Transverse colon (tissue), 4 donors: ENCODE results near the gene STX10. TPM values are rescaled to one million over a fixed set of nuclear protein-coding genes. Genes with fewer than 3 reads are reported as not detected.
"Not testable (repeated sequence)": the region's sequence is repeated elsewhere in the genome, so short reads cannot be mapped to it uniquely, and the experiment has no call there.

Source experiments
- DNase-seq: peaks from one replicate; pipeline ENCODE4 v3.0.0-alpha.2; 2019
- H3K27ac ChIP-seq, 4 donors: fragments of 200-600 bp; sonication (generic); 2 replicates each; pipeline ENCODE4 v1.5.1; 2016 to 2018; ENCODE audit warnings: inconsistent platforms in 4 of 4
- H3K27me3 ChIP-seq: fragments of 200-600 bp; sonication (generic); 2 replicates; pipeline ENCODE4 v1.5.1; 2017; ENCODE audit warnings: inconsistent platforms
- H3K36me3 ChIP-seq, 4 donors: fragments of 200-600 bp; sonication (generic); 2 replicates each; pipeline ENCODE4 v1.5.1; 2017 to 2019; ENCODE audit warnings: inconsistent platforms in 4 of 4
- H3K4me1 ChIP-seq, 4 donors: fragments of 200-600 bp; sonication (generic); 2 replicates each; pipeline ENCODE4 v1.5.1; 2017 to 2020; ENCODE audit warnings: inconsistent platforms in 4 of 4
- H3K4me3 ChIP-seq, 4 donors: fragments of 200-600 bp; sonication (generic); 1 replicate in 1 of 4; 2 replicates in 3 of 4; pipeline versions ENCODE4 v1.5.1 to v1.6.1; 2017 to 2019; ENCODE audit warnings: inconsistent platforms in 4 of 4
- H3K9me3 ChIP-seq, 2 donors: fragments of 200-600 bp; sonication (generic); 2 replicates each; pipeline ENCODE4 v1.5.1; 2017 to 2019; ENCODE audit warnings: inconsistent platforms in 2 of 2
- CTCF ChIP-seq, 5 experiments: fragments of 200-600 bp in 3 of 5; fragments of 450-650 bp in 2 of 5; sonication (generic) in 3 of 5; IDR thresholded peaks; 1 replicate in 2 of 5; 2 replicates in 3 of 5; pipeline ENCODE4 v1.5.1; 2016 to 2017; ENCODE audit warnings: antibody characterized with exemption in 5 of 5, inconsistent platforms in 3 of 5, mild to moderate bottlenecking in 2 of 5, moderate library complexity in 1 of 5
- EP300 ChIP-seq: sonication (generic); formaldehyde crosslinking; IDR thresholded peaks from one replicate; pipeline ENCODE4 v1.6.1; 2017; ENCODE audit warnings: antibody characterized with exemption, low read depth
- POLR2A ChIP-seq: fragments of 450-650 bp; IDR thresholded peaks from one replicate; pipeline ENCODE4 v1.6.1; 2016; ENCODE audit warnings: antibody characterized with exemption, mild to moderate bottlenecking, moderate library complexity
- POLR2AphosphoS5 ChIP-seq, 3 donors: sonication (generic); formaldehyde crosslinking; IDR thresholded peaks; one replicate each; pipeline ENCODE4 v1.6.1; 2016; ENCODE audit warnings: antibody characterized with exemption in 3 of 3
- WGBS, 2 donors: methylation state at CpG; one replicate each; pipeline ENCODE4 v1.1.5; 2018; ENCODE audit warnings: low coverage in 1 of 2; 5-methylcytosine and 5-hydroxymethylcytosine counted together
- in situ Hi-C, 4 donors: fragments of 200-750 bp; cut with MboI; loops; one replicate each; pipeline versions ENCODE4 v1.15.0 to v1.15.1; 2017; ENCODE audit warnings: low sequenced_read_pairs in 3 of 4, low pct_ligation_motif_present in 1 of 4, low pct_unique_long_range_greater_than_20kb in 1 of 4
- intact Hi-C: fragments of 100-400 bp; cut with DNase I; formaldehyde crosslinking; loops from one replicate; pipeline ENCODE4 v1.15.1; 2023; ENCODE audit warnings: low total_unique reads
- total RNA-seq, 4 donors: library from RNA; depleted of rRNA; stranded (reverse); fragments of >200 nt; gene quantifications; one replicate each; pipeline ENCODE4 v1.1.0, GENCODE V29; 2016

Gene STX10
- total RNA-seq, 4 donors from 2014 or later, result 69.7 to 164 (median 84.2) TPM

- intact Hi-C loops, result no loop called here
- H3K9me3 ChIP-seq, result no peaks in the 10 kb centered on the region
- in situ Hi-C loops, result no loop called here
- H3K36me3 ChIP-seq, result no peaks in the 10 kb centered on the region
- H3K27me3 ChIP-seq, result no peaks in the 10 kb centered on the region
- peak overlapping the region; percentile 59 to 78 (median 70) for H3K27ac ChIP-seq
- DNase-seq, result peak; percentile 85
- H3K4me1 ChIP-seq, result peaks cover 8 to 47% (median 28%) of the 10 kb centered on the region in 4 donors
- WGBS, 2 donors, result 34 to 50% methylated on average over 9 to 18 of the region's 18 CpGs
- TF ChIP-seq POLR2AphosphoS5 (IDR thresholded peaks at IDR 0.05) (peak in 2 of 3 donors; percentile 6 to 46), CTCF (IDR thresholded peaks at IDR 0.05) (no peak), EP300 (no peak)
- H3K4me3 ChIP-seq, result no peak overlapping the region
These were observed 22.4 kb upstream of the STX10 start for GRCh38 chr19:13172346-13173138.

- no peak overlapping the region for H3K27ac ChIP-seq
- DNase-seq, result no peak
These were observed 21.0 kb upstream of the STX10 start for GRCh38 chr19:13171146-13171545.

DNA sequence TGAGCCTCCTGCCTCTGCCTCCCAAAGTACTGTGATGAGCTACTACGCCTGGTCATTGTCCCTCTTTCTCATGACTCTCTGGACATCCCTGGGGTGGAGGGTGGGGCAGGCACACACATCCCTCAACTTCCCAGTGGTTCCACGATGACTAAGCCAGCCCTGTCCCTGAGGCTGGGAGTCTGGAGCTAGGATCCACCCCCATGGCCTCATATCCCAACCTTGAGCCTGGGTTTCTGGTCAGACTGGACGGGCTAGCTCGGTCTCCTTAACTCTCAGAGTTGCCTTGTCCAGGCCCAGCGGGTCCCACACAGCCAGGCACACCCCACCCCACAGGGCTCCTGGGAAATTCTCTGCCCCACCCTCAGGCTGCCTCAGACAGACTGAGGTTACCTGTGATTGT, 19.6 kb upstream of the STX10 start:
- intact Hi-C loops (no loop called here), in situ Hi-C loops (no loop called here)
- Histone ChIP-seq H3K27ac (peak overlapping the region; percentile 49 to 98 (median 96)), H3K4me1 (peaks cover 20 to 74% (median 52%) of the 10 kb centered on the region in 4 donors), H3K9me3 (no peaks in the 10 kb centered on the region), H3K36me3 (no peaks in the 10 kb centered on the region), H3K27me3 (no peaks in the 10 kb centered on the region), H3K4me3 (no peak overlapping the region)
- WGBS, 2 donors, result 62% methylated on average over 5 of the region's 5 CpGs; no CpG with 5 or more reads in 1 of the 2 donors
- peak; percentile 60 for DNase-seq
- TF ChIP-seq EP300 (no peak), POLR2A (no peak), CTCF (IDR thresholded peaks at IDR 0.05) (no peak), POLR2AphosphoS5 (IDR thresholded peaks at IDR 0.05) (no peak)

More at GRCh38 chr19:13171146-13171545, 21.0 kb upstream of the STX10 start:
- H3K27me3 ChIP-seq, result no peaks in the 10 kb centered on the region
- 90 to 91% methylated on average over 7 of the region's 7 CpGs for WGBS, 2 donors
- H3K9me3 ChIP-seq, result no peaks in the 10 kb centered on the region
- intact Hi-C loops (no loop called here), in situ Hi-C loops (no loop called here)
- H3K4me1 ChIP-seq, result peaks cover 13 to 60% (median 40%) of the 10 kb centered on the region in 4 donors
- H3K4me3 ChIP-seq, result no peak overlapping the region
- TF ChIP-seq EP300 (no peak), CTCF (IDR thresholded peaks at IDR 0.05) (no peak), POLR2A (no peak), POLR2AphosphoS5 (IDR thresholded peaks at IDR 0.05) (no peak)
- H3K36me3 ChIP-seq, result no peaks in the 10 kb centered on the region

- intact Hi-C loops, DNase-seq, H3K9me3 ChIP-seq, H3K4me3 ChIP-seq, H3K36me3 ChIP-seq, H3K27me3 ChIP-seq, in situ Hi-C loops: not testable (repeated sequence)
- 93 to 100% methylated on average over 1 to 3 of the region's 3 CpGs for WGBS, 2 donors
- Histone ChIP-seq H3K27ac (peak overlapping the region; percentile 95 to 98 (median 97)), H3K4me1 (peaks cover 36 to 84% (median 65%) of the 10 kb centered on the region in 4 donors)
These were observed 16.0 kb upstream of the STX10 start for GRCh38 chr19:13166151-13166550.
